ENCODE measurements around the gene RNPS1. TPM values are rescaled to one million over a fixed set of nuclear protein-coding genes. Genes with fewer than 3 reads are reported as not detected.
A peak's percentile ranks its signal among the peaks of the same experiment; 100 is the strongest.

The RNPS1 gene
- total RNA-seq, 2 donors from 2014 or later = 98.8 to 120 TPM

DNA sequence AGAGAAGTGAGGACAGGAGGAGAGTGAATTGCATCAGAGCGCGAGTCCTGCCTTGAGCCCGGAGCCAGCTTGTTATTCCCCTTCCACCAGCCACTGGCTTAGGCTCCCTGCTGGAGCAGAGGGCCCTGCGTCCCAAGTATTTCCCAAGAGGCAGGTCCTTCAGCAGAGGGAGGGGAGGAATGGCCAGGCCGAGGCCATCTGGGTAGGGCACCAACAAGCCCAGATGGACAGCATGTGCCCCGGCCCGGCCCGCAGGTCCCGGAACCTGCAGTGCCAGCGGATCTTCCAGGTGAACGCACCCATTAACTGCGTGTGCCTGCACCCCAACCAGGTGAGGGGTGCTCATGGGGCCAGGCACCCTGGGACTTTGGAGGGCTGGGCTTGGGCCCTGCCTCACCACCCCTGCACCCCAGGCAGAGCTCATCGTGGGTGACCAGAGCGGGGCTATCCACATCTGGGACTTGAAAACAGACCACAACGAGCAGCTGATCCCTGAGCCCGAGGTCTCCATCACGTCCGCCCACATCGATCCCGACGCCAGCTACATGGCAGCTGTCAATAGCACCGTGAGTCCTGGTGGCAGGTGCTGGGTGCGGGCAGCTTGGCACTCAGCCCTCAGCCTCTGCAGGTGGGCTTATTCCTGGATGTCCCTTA lies 61.0 kb downstream of the RNPS1 start:
- intact Hi-C loops (cut with DNase I) = no loop called here
- no peak for DNase-seq
- peak in 1 of 2 donors; percentile 4 for ATAC-seq

DNA sequence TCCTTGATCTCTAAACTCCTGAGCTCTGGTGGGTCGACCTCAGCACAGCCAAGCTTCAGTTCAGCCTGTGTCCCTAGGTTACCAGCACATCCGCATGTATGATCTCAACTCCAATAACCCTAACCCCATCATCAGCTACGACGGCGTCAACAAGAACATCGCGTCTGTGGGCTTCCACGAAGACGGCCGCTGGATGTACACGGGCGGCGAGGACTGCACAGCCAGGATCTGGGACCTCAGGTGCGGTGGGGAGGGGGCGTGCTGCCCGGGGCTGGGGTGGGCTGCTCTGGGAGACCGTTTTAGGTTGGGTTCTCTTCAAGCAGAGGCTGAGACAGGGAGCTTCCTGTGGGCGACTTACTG lies 61.5 kb downstream of the RNPS1 start:
- ATAC-seq (no peak), DNase-seq (no peak)
- intact Hi-C loops (cut with DNase I) = no loop called here

DNA sequence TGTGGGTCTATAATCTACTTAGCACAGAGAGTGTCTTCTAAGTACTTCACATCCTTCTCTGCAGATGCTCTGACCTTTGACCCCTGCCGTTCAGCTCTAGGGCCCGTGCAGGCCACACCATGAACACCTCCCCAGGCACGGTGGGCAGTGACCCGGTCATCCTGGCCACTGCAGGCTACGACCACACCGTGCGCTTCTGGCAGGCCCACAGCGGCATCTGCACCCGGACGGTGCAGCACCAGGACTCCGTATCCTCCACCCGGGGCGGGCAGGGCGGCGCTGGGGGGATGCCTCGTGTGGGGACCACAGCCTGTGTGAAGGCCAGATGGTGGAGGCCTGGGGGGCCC lies 62.0 kb downstream of the RNPS1 start:
- intact Hi-C loops (cut with DNase I) = no loop called here
- peak; percentile 7 to 22 for ATAC-seq
- no peak for DNase-seq

DNA sequence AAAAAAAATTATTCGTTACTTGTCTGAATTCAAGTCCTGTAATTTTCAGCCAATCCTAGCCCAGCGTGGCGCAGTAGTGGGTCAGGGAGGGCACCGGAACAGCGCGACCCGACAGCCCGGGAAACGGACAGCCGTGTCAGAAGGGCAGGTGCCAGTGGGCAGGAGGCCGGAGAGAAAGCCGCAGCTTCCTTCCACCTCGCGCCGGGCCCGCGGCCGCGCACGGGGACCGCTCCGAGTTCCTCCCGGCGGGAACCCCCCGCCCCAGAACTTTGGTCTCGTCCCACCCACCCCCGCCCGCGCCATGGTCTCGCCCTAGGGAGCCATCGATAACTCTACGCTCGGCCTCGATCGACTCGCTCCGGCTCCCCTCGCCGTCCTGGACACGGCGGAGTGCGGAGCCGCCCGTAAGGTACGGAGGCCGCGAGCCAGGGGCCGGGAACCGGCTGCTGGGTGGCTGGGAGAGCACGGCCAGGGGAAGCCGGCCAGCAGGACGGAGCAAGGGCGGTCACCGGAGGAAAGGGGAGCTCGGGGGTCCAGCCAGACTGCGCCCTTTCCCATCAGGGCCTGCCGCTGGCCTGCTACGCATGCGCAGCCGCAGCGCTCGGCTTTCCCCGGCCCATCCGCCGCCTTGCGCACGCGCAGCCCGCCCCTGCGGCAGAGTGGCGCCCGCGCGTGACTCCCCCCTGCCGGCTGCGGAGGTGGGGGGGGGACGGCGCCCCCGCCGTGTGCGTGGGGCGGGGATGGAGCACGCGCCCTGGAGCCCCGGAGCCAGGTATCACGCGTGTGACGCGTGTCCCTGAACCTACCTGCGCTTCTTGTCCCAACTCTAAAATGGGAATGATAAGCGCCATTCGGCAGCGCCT lies 62.6 kb downstream of the RNPS1 start, which contains the start of gene MLST8:
MLST8 (plus strand) TSS at position 351 of the 863 bp plus-strand sequence. CDS start 632 bp downstream, outside the sequence.
- intact Hi-C loops (cut with DNase I) = no loop called here
- peak; percentile 90 for DNase-seq
- peak; percentile 86 for ATAC-seq

- ATAC-seq = no peak
- no peak for DNase-seq
- intact Hi-C loops (cut with DNase I) = no loop called here
Measured at GRCh38 chr16:2204416-2205103, 63.4 kb downstream of the RNPS1 start.

Small RNA genes lying within 50 kb of the gene (microRNA-seq; reads per million reads assigned to microRNA genes)
- 0 to 0.54 reads per million in 2 donors for gene MIR3677
- 0 reads per million in 2 donors for gene MIR4717

Other genes starting within 250 kb of the RNPS1 start
- gene NPW, start 248.3 kb downstream of the RNPS1 start, total RNA-seq = under 1 TPM in 1 of 2 donors, not detected in 1; 0.84 TPM
- gene NHERF2, start 241.2 kb downstream of the RNPS1 start, total RNA-seq = 100 to 1,000 TPM; 164 to 242 TPM
- gene NTHL1, start 220.3 kb downstream of the RNPS1 start, total RNA-seq = 10 to 100 TPM in 1 of 2 donors, 1 to 10 TPM in 1; 5.7 to 16.6 TPM
- gene TSC2, start 220.1 kb downstream of the RNPS1 start, total RNA-seq = 10 to 100 TPM; 54.3 to 73.4 TPM
- gene PKD1, start 132.2 kb downstream of the RNPS1 start, total RNA-seq = 100 to 1,000 TPM in 1 of 2 donors, 10 to 100 TPM in 1; 82.2 to 104 TPM
- gene RAB26, start 119.5 kb downstream of the RNPS1 start, total RNA-seq = under 1 TPM; 0.81 to 0.88 TPM
- gene TRAF7, start 112.3 kb downstream of the RNPS1 start, total RNA-seq = 10 to 100 TPM; 31.1 to 34.9 TPM
- gene CASKIN1, start 71.5 kb downstream of the RNPS1 start, total RNA-seq = 1 to 10 TPM; 5.9 to 6.1 TPM
- gene MLST8, start 62.7 kb downstream of the RNPS1 start, total RNA-seq = 10 to 100 TPM; 24.9 to 26.9 TPM
- 1 to 10 TPM; 5.7 to 5.9 TPM for gene BRICD5, start 57.3 kb downstream of the RNPS1 start, total RNA-seq
- 10 to 100 TPM; 21.1 to 24.6 TPM for gene PGP, start 53.3 kb downstream of the RNPS1 start, total RNA-seq
- gene E4F1, start 44.5 kb downstream of the RNPS1 start, total RNA-seq = 10 to 100 TPM; 11.9 to 15.0 TPM
- under 1 TPM; 0.29 to 0.65 TPM for gene DNASE1L2, start 31.7 kb downstream of the RNPS1 start, total RNA-seq
- 100 to 1,000 TPM; 124 to 128 TPM for gene ECI1, start 16.5 kb downstream of the RNPS1 start, total RNA-seq
- 10 to 100 TPM in 1 of 2 donors, 1 to 10 TPM in 1; 9.6 to 12.4 TPM for gene ABCA3, start 72.6 kb upstream of the RNPS1 start, total RNA-seq
- 1 to 10 TPM; 1.6 to 2.1 TPM for gene CCNF, start 161.3 kb upstream of the RNPS1 start, total RNA-seq
- gene TEDC2, start 192.0 kb upstream of the RNPS1 start, total RNA-seq = 1 to 10 TPM in 1 of 2 donors, under 1 TPM in 1; 0.47 to 2.8 TPM
- gene NTN3, start 203.2 kb upstream of the RNPS1 start, total RNA-seq = under 1 TPM; 0.39 to 0.65 TPM
- 10 to 100 TPM in 1 of 2 donors, 1 to 10 TPM in 1; 9.8 to 15.1 TPM for gene TBC1D24, start 207.0 kb upstream of the RNPS1 start, total RNA-seq
- 100 to 1,000 TPM; 162 to 197 TPM for gene ATP6V0C, start 245.8 kb upstream of the RNPS1 start, total RNA-seq